ENCODE data around the gene LPP. TPM values are rescaled to one million over a fixed set of nuclear protein-coding genes. Genes with fewer than 3 reads are reported as not detected.

LPP gene
- total and polyA plus RNA-seq, 2 of the 13 experiments (the other 11 are each of a cell fraction or from before 2014, with no cell fraction given) = 19.2 to 29.9 TPM

DNA sequence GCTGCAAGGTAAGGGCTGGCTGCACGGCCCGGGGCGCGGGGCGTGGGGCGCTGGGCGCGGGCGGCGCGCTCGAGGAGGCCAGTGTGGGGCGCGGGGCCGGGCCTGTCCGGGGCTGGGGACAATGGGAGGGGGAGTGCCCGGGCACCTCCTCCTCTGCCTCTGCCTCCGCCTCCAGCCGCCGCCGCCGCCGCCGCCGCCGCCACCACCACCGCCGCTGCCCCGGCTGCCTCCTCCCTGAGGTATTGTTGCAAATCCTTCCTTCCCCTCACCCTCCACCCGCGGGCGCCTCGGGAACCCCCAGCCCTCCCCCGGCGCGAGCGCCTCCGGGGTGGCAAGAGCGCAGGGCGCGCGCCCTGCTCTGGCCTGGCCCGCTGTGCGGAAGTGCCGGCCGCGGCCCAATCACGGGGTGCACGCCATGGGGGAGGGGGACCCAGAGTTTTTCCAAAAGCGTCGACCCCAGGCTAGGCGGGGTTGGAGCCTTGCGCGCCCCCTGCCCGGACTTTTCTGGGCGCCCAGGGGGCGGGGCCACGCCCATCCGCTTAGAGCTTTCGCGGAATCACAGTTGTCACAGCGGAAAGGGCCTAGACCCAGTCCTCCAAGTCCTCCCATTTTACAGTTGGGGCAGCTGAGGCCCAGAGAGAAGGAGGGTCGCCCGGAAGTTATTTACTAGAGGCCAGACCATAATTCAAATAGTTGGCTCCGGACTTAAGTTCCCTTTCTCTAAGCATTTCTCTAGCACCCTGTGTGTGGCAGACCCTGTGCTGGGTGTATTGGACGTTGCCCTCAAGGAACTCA, at the start of gene LPP (continued):
- TF ChIP-seq HOXA5 (CRISPR knock-in tag; IDR thresholded peaks at IDR 0.05) (peak; percentile 72), CBX2 (IDR thresholded peaks at IDR 0.05; ENCODE audit: low read depth, low read length) (no peak), CBX2 (CRISPR knock-in tag; IDR thresholded peaks at IDR 0.05; ENCODE audit: low read depth) (no peak), ARNTL (CRISPR knock-in tag; IDR thresholded peaks at IDR 0.05) (no peak), ZNF549 (CRISPR knock-in tag; IDR thresholded peaks at IDR 0.05) (no peak), FOXA3 (CRISPR knock-in tag; IDR thresholded peaks at IDR 0.05) (0 out of 2 replicates have a peak, but pooled peaks have one; percentile 7), ZMYM3 (CRISPR knock-in tag; IDR thresholded peaks at IDR 0.05) (peak; percentile 96), MTA1 (CRISPR knock-in tag; IDR thresholded peaks at IDR 0.05; ENCODE audit: borderline replicate concordance) (peak; percentile 76; the same call in 1 of the 2 replicates), NAIF1 (CRISPR knock-in tag; IDR thresholded peaks at IDR 0.05; ENCODE audit: borderline replicate concordance) (no peak), ZNF790 (CRISPR knock-in tag; IDR thresholded peaks at IDR 0.05; ENCODE audit: borderline replicate concordance) (0 out of 2 replicates have a peak, but pooled peaks have one; percentile 3), PPARG (CRISPR knock-in tag; conservative IDR thresholded peaks at IDR 0.05) (no peak), NR1H2 (CRISPR knock-in tag; IDR thresholded peaks at IDR 0.05; ENCODE audit: borderline replicate concordance, low read depth) (no peak), MBD4 (IDR thresholded peaks at IDR 0.05; ENCODE audit: borderline replicate concordance, low read length) (no peak), ZNF768 (CRISPR knock-in tag; IDR thresholded peaks at IDR 0.05) (peak; percentile 62; the same call in 1 of the 2 replicates), ZNF431 (CRISPR knock-in tag; IDR thresholded peaks at IDR 0.05; ENCODE audit: borderline replicate concordance, low read depth) (no peak; the same call in 1 of the 2 replicates), RAD21 (CRISPR knock-in tag; IDR thresholded peaks at IDR 0.05) (peak; percentile 44), ZBTB7B (CRISPR knock-in tag; IDR thresholded peaks at IDR 0.05) (0 out of 2 replicates have a peak, but pooled peaks have one; percentile 29), NFKB2 (CRISPR knock-in tag; IDR thresholded peaks at IDR 0.05; ENCODE audit: borderline replicate concordance) (peak; percentile 45; the same call in 1 of the 2 replicates), CBX5 (CRISPR knock-in tag; IDR thresholded peaks at IDR 0.05; ENCODE audit: borderline replicate concordance) (no peak), ZNF256 (CRISPR knock-in tag; conservative IDR thresholded peaks at IDR 0.05) (peak; percentile 76; the same call in 1 of the 2 replicates), MYC (CRISPR knock-in tag; IDR thresholded peaks at IDR 0.05; ENCODE audit: borderline replicate concordance) (peak; percentile 38; the same call in 1 of the 2 replicates), TRIM24 (CRISPR knock-in tag; IDR thresholded peaks at IDR 0.05) (no peak), NCOA1 (CRISPR knock-in tag; IDR thresholded peaks at IDR 0.05) (0 out of 2 replicates have a peak, but pooled peaks have one; percentile 62)
- TF ChIP-seq, protein P1, sequence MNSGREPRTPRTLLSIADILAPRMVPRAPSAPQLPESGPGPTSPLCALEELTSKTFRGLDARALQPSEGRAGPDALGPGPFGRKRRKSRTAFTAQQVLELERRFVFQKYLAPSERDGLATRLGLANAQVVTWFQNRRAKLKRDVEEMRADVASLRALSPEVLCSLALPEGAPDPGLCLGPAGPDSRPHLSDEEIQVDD (CRISPR knock-in tag; IDR thresholded peaks at IDR 0.05; ENCODE audit: borderline replicate concordance) = no peak
- TF ChIP-seq, protein P2, sequence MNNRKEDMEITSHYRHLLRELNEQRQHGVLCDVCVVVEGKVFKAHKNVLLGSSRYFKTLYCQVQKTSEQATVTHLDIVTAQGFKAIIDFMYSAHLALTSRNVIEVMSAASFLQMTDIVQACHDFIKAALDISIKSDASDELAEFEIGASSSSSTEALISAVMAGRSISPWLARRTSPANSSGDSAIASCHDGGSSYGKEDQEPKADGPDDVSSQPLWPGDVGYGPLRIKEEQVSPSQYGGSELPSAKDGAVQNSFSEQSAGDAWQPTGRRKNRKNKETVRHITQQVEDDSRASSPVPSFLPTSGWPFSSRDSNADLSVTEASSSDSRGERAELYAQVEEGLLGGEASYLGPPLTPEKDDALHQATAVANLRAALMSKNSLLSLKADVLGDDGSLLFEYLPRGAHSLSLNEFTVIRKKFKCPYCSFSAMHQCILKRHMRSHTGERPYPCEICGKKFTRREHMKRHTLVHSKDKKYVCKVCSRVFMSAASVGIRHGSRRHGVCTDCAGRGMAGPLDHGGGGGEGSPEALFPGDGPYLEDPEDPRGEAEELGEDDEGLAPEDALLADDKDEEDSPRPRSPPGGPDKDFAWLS (CRISPR knock-in tag; IDR thresholded peaks at IDR 0.05; ENCODE audit: borderline replicate concordance) = 0 out of 2 replicates have a peak, but pooled peaks have one; percentile 82
- TF ChIP-seq, protein P3, sequence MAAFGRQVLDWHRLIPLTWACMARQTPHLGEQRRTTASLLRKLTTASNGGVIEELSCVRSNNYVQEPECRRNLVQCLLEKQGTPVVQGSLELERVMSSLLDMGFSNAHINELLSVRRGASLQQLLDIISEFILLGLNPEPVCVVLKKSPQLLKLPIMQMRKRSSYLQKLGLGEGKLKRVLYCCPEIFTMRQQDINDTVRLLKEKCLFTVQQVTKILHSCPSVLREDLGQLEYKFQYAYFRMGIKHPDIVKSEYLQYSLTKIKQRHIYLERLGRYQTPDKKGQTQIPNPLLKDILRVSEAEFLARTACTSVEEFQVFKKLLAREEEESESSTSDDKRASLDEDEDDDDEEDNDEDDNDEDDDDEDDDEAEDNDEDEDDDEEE (CRISPR knock-in tag; IDR thresholded peaks at IDR 0.05) = 0 out of 2 replicates have a peak, but pooled peaks have one; percentile 47
- TF ChIP-seq, protein P4, sequence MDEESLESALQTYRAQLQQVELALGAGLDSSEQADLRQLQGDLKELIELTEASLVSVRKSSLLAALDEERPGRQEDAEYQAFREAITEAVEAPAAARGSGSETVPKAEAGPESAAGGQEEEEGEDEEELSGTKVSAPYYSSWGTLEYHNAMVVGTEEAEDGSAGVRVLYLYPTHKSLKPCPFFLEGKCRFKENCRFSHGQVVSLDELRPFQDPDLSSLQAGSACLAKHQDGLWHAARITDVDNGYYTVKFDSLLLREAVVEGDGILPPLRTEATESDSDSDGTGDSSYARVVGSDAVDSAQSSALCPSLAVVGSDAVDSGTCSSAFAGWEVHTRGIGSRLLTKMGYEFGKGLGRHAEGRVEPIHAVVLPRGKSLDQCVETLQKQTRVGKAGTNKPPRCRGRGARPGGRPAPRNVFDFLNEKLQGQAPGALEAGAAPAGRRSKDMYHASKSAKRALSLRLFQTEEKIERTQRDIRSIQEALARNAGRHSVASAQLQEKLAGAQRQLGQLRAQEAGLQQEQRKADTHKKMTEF (CRISPR knock-in tag; IDR thresholded peaks at IDR 0.05) = peak; percentile 38; the same call in 1 of the 2 replicates
